Esophagus squamous epithelium (tissue), 4 donors: Measurements from ENCODE around the gene ASAP2.

Experiments used
- POLR2A ChIP-seq, 4 donors: fragments of 450-650 bp; IDR thresholded peaks; one replicate each; pipeline ENCODE4 v1.6.1; 2017; ENCODE audit warnings: antibody characterized with exemption in 4 of 4, mild to moderate bottlenecking in 4 of 4, moderate library complexity in 3 of 4
- TF ChIP-seq, protein P1 (sequence below), 6 experiments: fragments of 450-650 bp in 4 of 6; fragments of 200-600 bp in 2 of 6; sonication (generic) in 2 of 6; IDR thresholded peaks; one replicate each; pipeline ENCODE4 v1.5.1; 2016 to 2019; ENCODE audit warnings: antibody characterized with exemption in 6 of 6, mild to moderate bottlenecking in 4 of 6, moderate library complexity in 4 of 6

DNA sequence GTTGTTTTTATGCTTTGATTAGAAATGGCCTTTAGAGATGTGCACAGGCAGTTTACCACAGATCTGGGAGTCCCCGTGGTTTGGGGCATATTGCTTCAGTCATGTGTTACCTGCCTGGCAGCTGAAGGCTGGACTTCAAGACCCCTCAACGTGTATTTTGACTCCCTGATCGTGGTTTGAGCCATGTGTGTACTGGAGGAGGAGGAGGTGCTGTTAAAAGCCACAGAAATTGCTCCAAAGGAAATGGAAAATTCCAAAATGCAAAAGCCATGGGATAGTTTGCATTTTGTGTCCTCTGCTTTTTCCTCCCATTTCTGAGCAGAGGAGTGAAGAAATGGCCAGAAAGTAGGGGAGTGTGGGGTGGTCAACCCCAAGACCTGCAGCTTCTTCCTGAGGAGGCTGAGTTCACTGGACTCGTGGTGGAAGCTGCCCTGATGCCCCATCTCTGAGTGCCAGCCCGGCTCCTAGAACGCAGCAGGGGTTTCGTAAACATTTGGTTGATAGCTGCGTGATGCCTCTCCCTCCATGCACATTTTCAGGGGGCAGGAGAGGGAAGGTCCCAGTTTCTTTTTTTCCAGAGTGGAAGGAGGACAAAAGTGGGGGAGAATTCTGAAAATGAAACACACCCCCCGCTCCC lies 171.0 kb downstream of the ASAP2 start:
- TF ChIP-seq, protein P1, sequence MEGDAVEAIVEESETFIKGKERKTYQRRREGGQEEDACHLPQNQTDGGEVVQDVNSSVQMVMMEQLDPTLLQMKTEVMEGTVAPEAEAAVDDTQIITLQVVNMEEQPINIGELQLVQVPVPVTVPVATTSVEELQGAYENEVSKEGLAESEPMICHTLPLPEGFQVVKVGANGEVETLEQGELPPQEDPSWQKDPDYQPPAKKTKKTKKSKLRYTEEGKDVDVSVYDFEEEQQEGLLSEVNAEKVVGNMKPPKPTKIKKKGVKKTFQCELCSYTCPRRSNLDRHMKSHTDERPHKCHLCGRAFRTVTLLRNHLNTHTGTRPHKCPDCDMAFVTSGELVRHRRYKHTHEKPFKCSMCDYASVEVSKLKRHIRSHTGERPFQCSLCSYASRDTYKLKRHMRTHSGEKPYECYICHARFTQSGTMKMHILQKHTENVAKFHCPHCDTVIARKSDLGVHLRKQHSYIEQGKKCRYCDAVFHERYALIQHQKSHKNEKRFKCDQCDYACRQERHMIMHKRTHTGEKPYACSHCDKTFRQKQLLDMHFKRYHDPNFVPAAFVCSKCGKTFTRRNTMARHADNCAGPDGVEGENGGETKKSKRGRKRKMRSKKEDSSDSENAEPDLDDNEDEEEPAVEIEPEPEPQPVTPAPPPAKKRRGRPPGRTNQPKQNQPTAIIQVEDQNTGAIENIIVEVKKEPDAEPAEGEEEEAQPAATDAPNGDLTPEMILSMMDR (IDR thresholded peaks at IDR 0.05): no peak
- no peak for TF ChIP-seq POLR2A (IDR thresholded peaks at IDR 0.05)
